ENCODE results near the gene PPP4R4. TPM values are rescaled to one million over a fixed set of nuclear protein-coding genes. Genes with fewer than 3 reads are reported as not detected.
"Not testable (repeated sequence)": the region's sequence is repeated elsewhere in the genome, so short reads cannot be mapped to it uniquely, and the experiment has no call there.

PPP4R4 gene
- polyA plus RNA-seq, 10 donors = 0.07 to 0.90 (median 0.24) TPM

- not testable (repeated sequence) for DNase-seq
These were observed 102.9 kb downstream of the PPP4R4 start for GRCh38 chr14:94276898-94277561.

DNA sequence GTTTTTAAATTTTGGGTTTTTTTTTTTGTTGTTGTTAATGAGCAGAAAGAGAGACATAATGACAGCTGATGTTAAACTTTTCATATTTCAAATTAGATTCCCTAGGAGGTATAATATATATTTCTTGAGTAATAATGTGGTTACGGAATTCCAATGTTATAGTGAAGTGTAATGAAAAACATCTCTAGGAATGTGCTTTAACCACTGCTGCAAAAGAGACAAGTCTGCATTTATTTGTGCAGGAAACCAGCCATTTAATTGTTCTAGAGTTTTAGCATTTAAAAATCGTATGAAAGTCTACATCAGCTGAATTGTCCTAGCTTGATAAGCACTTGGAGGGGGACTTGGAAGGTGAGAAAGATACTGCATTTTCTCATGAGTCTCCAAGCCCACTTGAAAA lies 104.6 kb downstream of the PPP4R4 start:
- DNase-seq = peak in 1 of 3 donors; percentile 17

DNA sequence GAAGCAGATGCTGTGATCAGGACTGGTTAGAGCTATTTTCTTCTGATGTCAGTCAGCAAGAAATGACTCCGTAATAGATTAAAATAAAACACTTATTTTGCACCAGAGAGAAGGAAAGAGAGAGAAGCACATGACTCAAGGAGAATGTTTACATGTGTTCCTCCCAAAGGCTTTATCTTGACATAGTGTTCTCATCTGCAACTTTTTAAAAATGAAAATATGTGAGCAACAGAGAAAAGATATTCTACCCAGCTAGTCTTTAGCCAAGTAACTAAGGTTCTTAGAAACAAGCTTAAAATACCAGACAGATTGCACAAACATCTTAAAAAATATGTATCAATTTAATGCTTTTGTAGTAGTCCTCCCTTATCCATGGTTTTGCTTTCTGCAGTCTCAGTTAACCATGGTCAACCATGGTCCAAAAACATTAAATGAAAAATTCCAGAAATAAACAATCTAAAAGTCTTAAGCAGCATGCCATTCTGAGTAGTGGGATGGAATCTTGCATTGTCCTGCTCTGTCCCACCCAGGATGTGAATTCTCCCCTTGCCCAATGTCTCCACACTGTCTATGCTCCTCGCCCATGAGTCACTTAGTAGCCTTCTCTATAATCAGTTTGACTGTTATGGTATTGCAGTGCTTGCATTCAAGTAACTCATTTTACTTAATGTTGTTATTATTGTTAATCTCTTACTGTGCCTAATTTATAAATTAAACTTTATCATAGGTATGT lies 109.0 kb downstream of the PPP4R4 start:
- no peak for DNase-seq

DNA sequence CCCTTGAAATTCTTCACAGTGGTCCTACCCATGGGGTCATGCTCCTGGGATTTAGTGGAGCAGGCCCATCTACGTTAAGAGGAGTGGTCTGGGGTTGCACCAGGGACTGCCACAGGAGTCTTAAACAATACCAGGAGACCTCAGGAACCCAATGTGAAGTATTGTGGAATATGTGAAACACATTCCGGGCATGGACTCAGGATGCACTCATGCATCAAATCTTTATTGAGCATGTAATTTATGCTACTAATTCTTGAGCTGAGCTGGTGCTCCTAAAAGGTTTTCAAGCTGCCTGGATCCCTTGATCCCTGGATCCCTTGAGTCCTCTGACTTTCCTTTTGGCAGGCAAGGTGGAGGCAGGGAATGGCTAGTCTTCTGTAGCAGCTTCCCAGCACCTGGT lies 110.1 kb downstream of the PPP4R4 start:
- DNase-seq = peak in 1 of 3 donors; percentile 11

- DNase-seq = no peak
These were observed 111.0 kb downstream of the PPP4R4 start for GRCh38 chr14:94285158-94285557.

GRCh38 chr14:94288610-94289465 lies 114.7 kb downstream of the PPP4R4 start:
- no peak for DNase-seq

GRCh38 chr14:94290197-94290596 lies 116.1 kb downstream of the PPP4R4 start:
- DNase-seq = no peak

GRCh38 chr14:94291159-94291905 lies 117.2 kb downstream of the PPP4R4 start:
- no peak for DNase-seq

DNA sequence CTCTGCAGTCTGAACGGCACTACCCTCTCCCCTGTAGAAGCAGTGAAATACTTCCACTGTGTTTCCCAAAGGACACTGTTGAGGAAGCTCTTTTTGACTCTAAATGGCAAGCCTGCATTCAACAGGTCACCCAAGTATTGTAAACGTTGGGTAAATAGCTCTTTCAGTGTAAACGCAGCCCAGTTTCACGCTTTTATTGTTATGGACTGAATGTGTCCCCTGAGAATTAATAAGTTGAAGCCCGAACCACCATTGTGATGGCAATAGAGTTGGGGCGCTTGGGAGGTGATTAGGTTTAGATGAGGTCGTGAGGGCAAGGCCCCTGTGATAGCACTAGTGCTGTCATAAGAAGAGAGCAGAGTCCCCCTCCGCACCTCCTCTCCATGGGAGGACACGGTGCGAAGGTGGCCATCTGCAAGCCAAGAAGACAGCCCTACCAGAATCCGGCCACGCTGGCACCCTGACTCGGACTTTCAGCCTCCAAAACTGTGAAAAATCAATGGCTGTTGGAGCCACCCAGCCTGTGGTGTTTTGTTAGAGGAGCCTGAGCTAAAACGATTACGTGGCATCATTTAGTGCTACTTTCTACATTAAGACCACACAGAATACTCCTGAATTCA lies 117.9 kb downstream of the PPP4R4 start:
- no peak for DNase-seq

- no peak for DNase-seq
These were observed 118.4 kb downstream of the PPP4R4 start for GRCh38 chr14:94292526-94292871.

GRCh38 chr14:94292872-94293577 lies 118.9 kb downstream of the PPP4R4 start, which contains the start of gene SERPINA10:
SERPINA10 (minus strand) TSS chr14:94293268; CDS start chr14:94290593, 2,675 bp downstream.
- DNase-seq = no peak

- no peak for DNase-seq
These were observed 119.4 kb downstream of the PPP4R4 start for GRCh38 chr14:94293578-94293924.

GRCh38 chr14:94295360-94296180 lies 121.4 kb downstream of the PPP4R4 start:
- no peak for DNase-seq

DNA sequence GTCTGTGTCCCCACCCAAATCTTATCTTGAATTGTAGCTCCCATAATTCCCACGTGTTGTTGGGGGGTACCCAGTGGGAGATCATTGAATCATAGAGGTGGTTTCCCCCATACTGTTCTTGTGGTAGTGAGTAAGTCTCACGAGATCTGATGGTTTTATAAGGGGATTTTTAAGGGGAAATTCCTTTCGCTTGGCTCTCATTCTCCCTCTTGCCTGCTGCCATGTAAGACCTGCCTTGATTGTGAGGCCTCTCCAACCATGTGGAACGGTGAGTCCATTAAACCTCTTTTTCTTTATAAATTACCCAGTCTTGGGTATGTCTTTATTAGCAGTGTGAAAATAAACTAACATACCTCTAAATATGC lies 122.0 kb downstream of the PPP4R4 start:
- DNase-seq = not testable (repeated sequence)

- no peak for DNase-seq
These were observed 124.0 kb downstream of the PPP4R4 start for GRCh38 chr14:94298130-94298529.

DNA sequence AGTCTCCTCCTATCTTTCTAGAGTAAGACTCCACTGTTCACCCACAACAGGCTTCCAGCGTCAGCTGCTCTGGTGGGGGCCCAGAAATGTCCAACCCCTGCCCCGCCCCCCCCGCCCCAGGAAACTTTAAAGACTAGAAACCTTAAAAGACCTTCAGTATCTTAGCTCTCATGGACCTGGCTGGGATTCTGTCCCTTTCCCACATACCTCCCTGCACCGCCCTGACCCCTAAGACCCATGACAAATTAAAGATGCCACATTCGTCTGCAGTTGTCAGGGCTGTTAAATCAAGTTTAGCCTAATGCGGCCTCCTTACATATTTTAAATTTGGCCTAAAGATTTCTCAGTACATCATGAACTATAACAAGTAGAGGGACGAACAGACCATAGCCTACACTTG lies 129.0 kb downstream of the PPP4R4 start:
- no peak for DNase-seq

- no peak for DNase-seq
These were observed 130.1 kb downstream of the PPP4R4 start for GRCh38 chr14:94304243-94304642.

GRCh38 chr14:94305620-94306019 lies 131.5 kb downstream of the PPP4R4 start:
- no peak for DNase-seq

- DNase-seq = no peak
These were observed 132.2 kb downstream of the PPP4R4 start for GRCh38 chr14:94306047-94306978.

All from muscle of back (tissue), 11 donors.